ENCODE results near the gene RGSL1.

GRCh38 chr1:182484067-182484466, 34.1 kb downstream of the RGSL1 start:
- TF ChIP-seq CTCF (IDR thresholded peaks at IDR 0.05): no peak
- no peak for TF ChIP-seq POLR2A (IDR thresholded peaks at IDR 0.05)

Measured in Peyer's patch (tissue), 4 donors.